Bronchus fibroblast of lung (primary cell): ENCODE data around the gene FOXI1. TPM values are rescaled to one million over a fixed set of nuclear protein-coding genes. Genes with fewer than 3 reads are reported as not detected.

ENCODE experiments used
- total RNA-seq: library from RNA; depleted of rRNA; stranded (reverse); fragments of >200 nt; gene quantifications from 2 replicates; pipeline ENCODE4 v1.2.3, GENCODE V29; 2015

The FOXI1 gene
- total RNA-seq = not detected in 2 replicates

DNA sequence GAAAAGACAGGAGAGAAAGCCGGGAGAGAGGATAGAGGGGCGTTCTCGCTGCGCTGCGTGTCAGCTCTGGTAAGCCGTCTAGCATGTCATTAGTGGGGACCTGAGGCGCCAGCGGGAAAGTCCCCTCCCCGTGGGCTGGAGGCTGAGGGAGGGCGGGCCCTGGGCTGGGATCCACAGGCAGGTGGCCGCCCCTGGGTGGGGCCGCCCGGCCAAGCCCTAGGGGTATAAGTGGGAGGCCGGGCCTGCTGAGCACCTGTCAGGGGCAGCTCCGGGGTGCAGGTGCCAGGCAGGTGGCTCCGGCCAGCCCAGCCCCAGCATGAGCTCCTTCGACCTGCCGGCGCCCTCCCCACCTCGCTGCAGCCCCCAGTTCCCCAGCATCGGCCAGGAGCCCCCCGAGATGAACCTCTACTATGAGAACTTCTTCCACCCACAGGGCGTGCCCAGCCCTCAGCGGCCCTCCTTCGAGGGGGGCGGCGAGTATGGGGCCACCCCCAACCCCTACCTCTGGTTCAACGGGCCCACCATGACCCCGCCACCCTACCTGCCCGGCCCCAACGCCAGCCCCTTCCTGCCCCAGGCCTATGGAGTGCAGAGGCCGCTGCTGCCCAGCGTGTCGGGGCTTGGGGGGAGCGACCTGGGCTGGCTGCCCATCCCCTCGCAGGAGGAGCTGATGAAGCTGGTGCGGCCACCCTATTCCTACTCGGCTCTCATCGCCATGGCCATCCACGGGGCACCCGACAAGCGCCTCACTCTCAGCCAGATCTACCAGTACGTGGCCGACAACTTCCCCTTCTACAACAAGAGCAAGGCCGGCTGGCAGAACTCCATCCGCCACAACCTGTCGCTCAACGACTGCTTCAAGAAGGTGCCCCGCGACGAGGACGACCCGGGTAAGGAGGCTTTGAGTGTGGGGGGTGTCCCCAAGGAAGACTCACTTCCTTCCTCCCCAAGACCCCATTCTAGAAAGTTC, at the start of gene FOXI1:
TSS of gene FOXI1 (plus strand) at position 256 of the 970 bp plus-strand sequence. CDS start at position 317, 61 bp downstream.

Other genes with a start within 250 kb of the FOXI1 start
- gene INSYN2B, start 125.4 kb upstream of the FOXI1 start, total RNA-seq = 5.2 and 5.7 TPM in 2 replicates
- gene C5orf58, start 127.1 kb downstream of the FOXI1 start, total RNA-seq = not detected in 2 replicates
- gene LCP2, start 191.9 kb downstream of the FOXI1 start, total RNA-seq = not detected in 2 replicates